Cardiac septum (tissue), 1 donor: ENCODE data around the gene SPDL1. TPM values are rescaled to one million over a fixed set of nuclear protein-coding genes. Genes with fewer than 3 reads are reported as not detected.

Source experiments
- DNase-seq: peaks from one replicate; pipeline ENCODE4 v3.0.0-alpha.2; 2020; ENCODE audit warnings: low spot score
- intact Hi-C: fragments of 100-400 bp; cut with DNase I; formaldehyde crosslinking; loops from one replicate; pipeline ENCODE4 v1.14.0; 2022
- total RNA-seq: library from RNA; stranded (reverse); fragmentation: NEBNext Ultra II Directional; extraction: Animal tissue kit (Norgen Biotek cat#: 25700); gene quantifications from one replicate; pipeline ENCODE4 v1.2.1, GENCODE V29; 2021
- donor health status: DM: no; HTN: no; CAD: no.

SPDL1 gene
- total RNA-seq, 1 donor from 2014 or later = 4.6 TPM

- DNase-seq = no peak
- intact Hi-C loops = no loop called here
Measured at GRCh38 chr5:169653091-169653490, 69.5 kb downstream of the SPDL1 start.

Other genes with a start within 250 kb of the SPDL1 start
- 4.6 TPM for gene DOCK2, start 53.5 kb downstream of the SPDL1 start, total RNA-seq